Upper lobe of left lung (tissue), 4 donors: Measurements from ENCODE around the gene POLR1H.

ENCODE experiments used
- CTCF ChIP-seq, 6 experiments: fragments of 450-650 bp in 4 of 6; fragments of 200-600 bp in 2 of 6; sonication (generic) in 2 of 6; IDR thresholded peaks; one replicate each; pipeline ENCODE4 v1.5.1; 2016 to 2019; ENCODE audit warnings: antibody characterized with exemption in 6 of 6
- POLR2A ChIP-seq, 4 donors: fragments of 450-650 bp; IDR thresholded peaks; one replicate each; pipeline ENCODE4 v1.5.1; 2016 to 2017; ENCODE audit warnings: antibody characterized with exemption in 4 of 4, mild to moderate bottlenecking in 2 of 4

- TF ChIP-seq POLR2A (IDR thresholded peaks at IDR 0.05) (peak in 2 of 4 donors; percentile 25 to 73), CTCF (IDR thresholded peaks at IDR 0.05) (peak in 1 of 6 experiments; percentile 3)
These were observed 14.2 kb downstream of the POLR1H start, which contains the start of gene RNF39 for GRCh38 chr6:30075094-30075789.
